ENCODE results near the gene PPP6R2. TPM values are rescaled to one million over a fixed set of nuclear protein-coding genes. Genes with fewer than 3 reads are reported as not detected.

The PPP6R2 gene
- total and polyA plus RNA-seq, 8 donors, result 36.9 to 60.1 (median 42.2) TPM

- no peak for TF ChIP-seq CTCF (IDR thresholded peaks at IDR 0.05)
These were observed 140.0 kb downstream of the PPP6R2 start for GRCh38 chr22:50483106-50483505.

GRCh38 chr22:50483556-50483955 is 140.4 kb downstream of the PPP6R2 start:
- DNase-seq (no peak), ATAC-seq (no peak)
- no peaks in the 10 kb centered on the region for H3K36me3 ChIP-seq
- peaks cover 5 to 15% of the 10 kb centered on the region in 2 donors for H3K4me1 ChIP-seq
- no peak for TF ChIP-seq CTCF (IDR thresholded peaks at IDR 0.05)
- intact Hi-C loops (cut with DNase I), result no loop called here
- H3K27me3 ChIP-seq, result peaks cover 22 to 94% of the 10 kb centered on the region in 2 donors
- H3K4me3 ChIP-seq, result no peak overlapping the region
- no peak overlapping the region for H3K27ac ChIP-seq
- H3K9me3 ChIP-seq, result no peaks in the 10 kb centered on the region

More at GRCh38 chr22:50483106-50483505, 140.0 kb downstream of the PPP6R2 start:
- Histone ChIP-seq H3K27ac (no peak overlapping the region), H3K4me3 (no peak overlapping the region), H3K4me1 (peaks cover 5 to 15% of the 10 kb centered on the region in 2 donors), H3K9me3 (no peaks in the 10 kb centered on the region), H3K27me3 (peaks cover 22 to 93% of the 10 kb centered on the region in 2 donors), H3K36me3 (no peaks in the 10 kb centered on the region)
- DNase-seq (no peak), ATAC-seq (no peak)
- intact Hi-C loops (cut with DNase I), result no loop called here

GRCh38 chr22:50483977-50484853 is 141.1 kb downstream of the PPP6R2 start:
- no peak for ATAC-seq
- intact Hi-C loops (cut with DNase I), result no loop called here
- Histone ChIP-seq H3K36me3 (no peaks in the 10 kb centered on the region), H3K4me3 (no peak overlapping the region), H3K27ac (no peak overlapping the region), H3K4me1 (peaks cover 5 to 15% of the 10 kb centered on the region in 2 donors), H3K9me3 (no peaks in the 10 kb centered on the region), H3K27me3 (peaks cover 22 to 91% of the 10 kb centered on the region in 2 donors)
- peak in 1 of 4 donors; percentile 73 for DNase-seq
- no peak for TF ChIP-seq CTCF (IDR thresholded peaks at IDR 0.05)

- H3K27ac ChIP-seq, result no peak overlapping the region
- ATAC-seq (peak; percentile 37), DNase-seq (peak in 1 of 4 donors; percentile 84)
- H3K4me1 ChIP-seq, result peaks cover 5 to 15% of the 10 kb centered on the region in 2 donors
- no peak overlapping the region for H3K4me3 ChIP-seq
- no peak for TF ChIP-seq CTCF (IDR thresholded peaks at IDR 0.05)
- H3K36me3 ChIP-seq, result no peaks in the 10 kb centered on the region
- intact Hi-C loops (cut with DNase I), result no loop called here
- no peaks in the 10 kb centered on the region for H3K9me3 ChIP-seq
- H3K27me3 ChIP-seq, result peaks cover 18 to 84% of the 10 kb centered on the region in 2 donors
These were observed 142.3 kb downstream of the PPP6R2 start for GRCh38 chr22:50485221-50486131.

Measured in left lung (tissue), 10 donors.